Smooth muscle cell (in vitro differentiated cells): ENCODE data around the gene PRKAR1B. TPM values are rescaled to one million over a fixed set of nuclear protein-coding genes. Genes with fewer than 3 reads are reported as not detected.

ENCODE experiments used
- DNase-seq: peaks from one replicate; lab custom pipeline; 2025; ENCODE audit not compliant: unreplicated experiment; lab: John Stamatoyannopoulos, UW
- H2AFZ ChIP-seq: fragments of 200-600 bp; sonication (generic); 2 replicates; pipeline ENCODE4 v1.6.0; 2016; ENCODE audit warnings: antibody characterized with exemption, low read depth, mild to moderate bottlenecking
- H3F3A ChIP-seq: fragments of 200-600 bp; sonication (generic); 2 replicates; pipeline ENCODE4 v1.6.0; 2017; ENCODE audit warnings: antibody characterized with exemption, low read depth
- H3K27ac ChIP-seq: fragments of 200-600 bp; sonication (generic); 2 replicates; pipeline ENCODE4 v1.5.1; 2016; ENCODE audit warnings: low read depth, mild to moderate bottlenecking
- H3K27me3 ChIP-seq: fragments of 200-600 bp; sonication (generic); 2 replicates; pipeline ENCODE4 v1.6.1; 2016; ENCODE audit warnings: low read depth, mild to moderate bottlenecking
- H3K36me3 ChIP-seq: fragments of 200-600 bp; sonication (generic); 2 replicates; pipeline ENCODE4 v1.5.1; 2016; ENCODE audit warnings: low read depth
- H3K4me1 ChIP-seq: fragments of 200-600 bp; sonication (generic); 2 replicates; pipeline ENCODE4 v1.5.1; 2016; ENCODE audit warnings: low read depth
- H3K4me2 ChIP-seq: fragments of 200-600 bp; sonication (generic); 2 replicates; pipeline ENCODE4 v1.6.0; 2016; ENCODE audit warnings: mild to moderate bottlenecking
- H3K4me3 ChIP-seq: fragments of 200-600 bp; sonication (generic); 2 replicates; pipeline ENCODE4 v1.5.1; 2016; ENCODE audit warnings: mild to moderate bottlenecking
- H3K79me2 ChIP-seq: fragments of 200-600 bp; sonication (generic); 2 replicates; pipeline ENCODE4 v1.6.0; 2016; ENCODE audit warnings: low read depth, mild to moderate bottlenecking
- H3K9ac ChIP-seq: fragments of 200-600 bp; sonication (generic); 2 replicates; pipeline ENCODE4 v1.6.0; 2016; ENCODE audit warnings: low read depth
- H3K9me3 ChIP-seq: fragments of 200-600 bp; sonication (generic); replicated peaks from 2 replicates; pipeline ENCODE4 v1.5.1; 2016; ENCODE audit warnings: low read depth
- H4K20me1 ChIP-seq: fragments of 200-600 bp; sonication (generic); 2 replicates; pipeline ENCODE4 v1.6.0; 2016; ENCODE audit warnings: low read depth
- CTCF ChIP-seq: fragments of 200-600 bp; sonication (generic); IDR thresholded peaks from 2 replicates; pipeline ENCODE4 v1.5.1; 2017; ENCODE audit warnings: borderline replicate concordance, mild to moderate bottlenecking, antibody characterized with exemption; ENCODE audit not compliant: insufficient read depth, poor library complexity, severe bottlenecking
- WGBS: methylation state at CpG from one replicate; pipeline ENCODE4 v1.1.7; 2016; ENCODE audit warnings: low lambda C conversion rate; 5-methylcytosine and 5-hydroxymethylcytosine counted together
- polyA plus RNA-seq: library from polyadenylated mRNA; unstranded; fragments of >200 nt; fragmentation: Nextera tagmentation; extraction: Ambion mirVana; gene quantifications from 2 replicates; pipeline ENCODE4 v1.2.1, GENCODE V29; 2016
- total RNA-seq: library from RNA; depleted of rRNA; stranded (reverse); fragments of >200 nt; gene quantifications from 2 replicates; pipeline ENCODE4 v1.2.3, GENCODE V29; 2014

The PRKAR1B gene
- total and polyA plus RNA-seq, 2 experiments from 2014 or later: 5.3 to 10.1 TPM

DNA sequence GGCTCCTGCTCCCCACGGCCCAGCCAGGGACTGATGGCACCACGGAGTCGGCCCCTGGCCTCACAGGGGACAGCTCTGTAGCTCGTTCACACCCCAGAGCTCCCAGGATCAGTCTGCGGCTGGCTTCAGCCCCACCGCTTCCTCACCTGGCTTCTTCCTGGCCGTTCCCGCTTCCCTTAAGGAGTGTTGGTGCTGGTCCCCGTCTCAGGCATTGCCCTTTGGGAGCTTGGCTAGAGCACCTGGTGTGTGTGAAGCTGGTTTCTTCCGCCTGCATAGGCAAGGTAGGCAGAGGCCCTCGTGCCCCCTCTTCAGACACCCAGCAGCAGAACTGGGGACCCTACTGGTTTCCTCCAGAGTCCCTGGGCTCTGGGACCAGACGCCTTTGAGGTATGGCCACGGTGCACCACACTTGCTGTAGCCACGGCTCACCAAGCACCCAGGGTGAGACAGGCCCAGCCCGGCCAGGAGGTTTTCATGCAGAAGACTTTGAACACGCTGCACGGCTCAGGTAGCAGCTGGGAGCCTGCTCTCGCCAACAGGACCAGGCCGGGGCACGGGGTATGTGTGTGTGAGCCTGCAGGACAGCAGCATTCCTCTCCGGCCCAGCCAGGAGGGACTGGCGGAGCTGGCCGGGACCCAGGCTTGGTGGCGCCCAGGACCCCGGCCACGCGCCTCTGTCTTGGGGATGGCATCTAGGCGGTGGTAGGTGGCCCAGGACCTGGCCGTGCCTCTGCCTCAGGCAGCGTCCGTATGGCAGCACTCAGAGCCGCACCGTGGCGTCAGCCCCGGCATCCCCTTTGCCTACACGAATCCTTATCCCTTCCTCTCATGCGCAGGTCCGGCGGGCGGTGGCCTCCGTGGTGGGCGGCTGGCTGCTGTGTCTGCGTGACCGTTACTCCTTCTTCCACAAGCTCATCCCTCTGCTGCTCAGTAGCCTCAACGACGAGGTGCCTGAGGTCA lies 13.2 kb upstream of the PRKAR1B start:
- TF ChIP-seq CTCF: no peak
- no peak for DNase-seq
- H3K36me3 ChIP-seq: no peaks in the 10 kb centered on the region
- H3F3A ChIP-seq: no peaks in the 10 kb centered on the region
- no peak overlapping the region for H3K4me2 ChIP-seq
- no peaks in the 10 kb centered on the region for H3K4me1 ChIP-seq
- H3K27me3 ChIP-seq: no peaks in the 10 kb centered on the region
- WGBS: 95% methylated on average over 43 of the region's 46 CpGs
- H3K4me3 ChIP-seq: no peak overlapping the region
- no peaks in the 10 kb centered on the region for H3K9me3 ChIP-seq
- H3K27ac ChIP-seq: no peak overlapping the region
- no peak overlapping the region for H2AFZ ChIP-seq
- H3K79me2 ChIP-seq: peaks cover 19% of the 10 kb centered on the region
- peaks cover 12% of the 10 kb centered on the region for H4K20me1 ChIP-seq
- no peak overlapping the region for H3K9ac ChIP-seq

DNA sequence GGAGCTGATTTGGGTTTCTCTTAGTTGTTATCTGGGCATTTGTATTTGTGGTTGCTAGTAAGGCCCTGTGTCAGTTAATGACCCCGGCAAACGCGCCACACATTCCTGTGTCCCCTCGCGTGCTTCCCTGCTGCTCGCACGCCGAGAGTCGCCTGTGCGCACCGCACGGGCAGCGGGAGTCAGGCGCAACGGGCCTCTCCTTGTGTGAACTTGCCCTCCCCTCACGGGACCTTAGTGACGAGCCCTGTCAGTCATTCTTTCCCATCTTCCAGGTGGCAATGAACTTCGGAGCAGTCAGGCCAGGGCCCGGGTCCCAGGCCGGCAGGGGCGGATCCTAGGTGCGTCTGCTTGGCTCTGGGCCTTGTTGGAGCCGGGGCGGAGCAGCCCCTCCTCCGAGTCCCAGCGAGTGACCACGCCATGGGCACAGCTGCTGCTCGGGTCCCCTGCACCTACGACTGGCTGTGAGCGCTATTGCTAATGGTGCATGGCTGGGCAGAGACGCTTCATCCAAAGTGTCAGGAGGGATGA lies 12.4 kb upstream of the PRKAR1B start:
- Histone ChIP-seq H3K27ac (no peak overlapping the region), H3K4me1 (no peaks in the 10 kb centered on the region), H2AFZ (no peak overlapping the region), H3K4me3 (no peak overlapping the region), H3K79me2 (peaks cover 26% of the 10 kb centered on the region), H3K36me3 (peaks cover under 1% of the 10 kb centered on the region), H3K27me3 (no peaks in the 10 kb centered on the region), H3K9ac (no peak overlapping the region), H3K9me3 (peaks cover 4% of the 10 kb centered on the region), H3F3A (no peaks in the 10 kb centered on the region), H3K4me2 (no peak overlapping the region), H4K20me1 (peaks cover 12% of the 10 kb centered on the region)
- no peak for TF ChIP-seq CTCF
- WGBS: 94% methylated on average over 30 of the region's 31 CpGs
- no peak for DNase-seq

DNA sequence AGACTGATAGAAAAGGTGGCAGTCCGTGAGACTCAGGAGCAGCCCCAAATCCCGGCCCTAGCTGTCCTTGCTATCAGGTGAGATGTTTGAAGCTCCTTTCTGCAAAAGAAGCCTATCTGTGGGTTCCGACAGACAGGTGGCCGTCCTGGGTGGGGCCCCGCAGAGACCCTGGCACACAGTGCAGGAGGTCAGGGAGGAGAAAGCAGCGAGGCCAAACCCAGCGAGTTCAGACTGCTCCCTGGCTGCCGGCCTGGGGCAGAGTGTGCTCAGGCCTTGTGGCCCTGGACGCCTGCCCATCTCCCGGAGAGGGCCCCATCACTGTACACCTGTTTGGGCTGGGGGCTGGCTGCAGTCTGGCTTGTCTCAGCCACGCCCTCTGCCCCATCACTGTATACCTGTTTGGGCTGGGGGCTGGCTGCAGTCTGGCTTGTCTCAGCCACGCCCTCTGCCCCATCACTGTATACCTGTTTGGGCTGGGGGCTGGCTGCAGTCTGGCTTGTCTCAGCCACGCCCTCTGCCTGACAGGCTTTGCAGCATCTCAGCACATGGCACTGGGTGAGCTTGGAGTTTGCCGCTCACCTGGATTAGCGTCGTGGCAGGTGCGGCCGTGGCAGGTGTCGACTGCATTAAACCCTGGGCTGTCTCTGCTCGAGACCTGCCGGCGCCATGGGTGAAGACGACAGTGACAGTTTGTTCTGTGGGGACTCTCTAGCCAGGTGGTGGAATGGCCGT lies 11.8 kb upstream of the PRKAR1B start:
- Histone ChIP-seq H3K27me3 (no peaks in the 10 kb centered on the region), H3K36me3 (peaks cover 7% of the 10 kb centered on the region), H3F3A (no peaks in the 10 kb centered on the region), H3K9me3 (peaks cover 10% of the 10 kb centered on the region), H3K4me3 (no peak overlapping the region), H4K20me1 (peaks cover 12% of the 10 kb centered on the region), H3K9ac (no peak overlapping the region), H3K27ac (no peak overlapping the region), H3K4me2 (no peak overlapping the region), H2AFZ (no peak overlapping the region), H3K4me1 (no peaks in the 10 kb centered on the region), H3K79me2 (peaks cover 33% of the 10 kb centered on the region)
- WGBS: 97% methylated on average over 24 of the region's 24 CpGs
- no peak for TF ChIP-seq CTCF
- no peak for DNase-seq
